Nephron (organoid): Measurements from ENCODE around the gene CFAP46.

Source experiments
- H3K27ac Mint-ChIP-seq, 3 experiments: 2 replicates each; pipeline ENCODE4 v1.8.0; 2020; ENCODE audit warnings: mixed read lengths in 3 of 3, mild to moderate bottlenecking in 2 of 3, moderate library complexity in 1 of 3
- H3K27me3 Mint-ChIP-seq: 2 replicates; pipeline ENCODE4 v1.8.0; 2021; ENCODE audit warnings: low read depth, mild to moderate bottlenecking, moderate library complexity, mixed read lengths
- H3K36me3 Mint-ChIP-seq: 2 replicates; pipeline ENCODE4 v1.8.0; 2020; ENCODE audit warnings: low read depth, mixed read lengths
- H3K4me1 Mint-ChIP-seq: 2 replicates; pipeline ENCODE4 v1.8.0; 2020; ENCODE audit warnings: mixed read lengths
- H3K4me3 Mint-ChIP-seq, 3 experiments: 2 replicates each; pipeline ENCODE4 v1.8.0; 2020; ENCODE audit warnings: mild to moderate bottlenecking in 3 of 3, mixed read lengths in 3 of 3, moderate library complexity in 2 of 3
- H3K9me3 Mint-ChIP-seq: 2 replicates; pipeline ENCODE4 v1.8.0; 2020; ENCODE audit warnings: mixed read lengths
- CTCF ChIP-seq, 3 experiments: fragments of 200-600 bp; sonication (generic); IDR thresholded peaks; one replicate each; pipeline ENCODE4 v1.5.0; 2021; ENCODE audit warnings: antibody characterized with exemption in 3 of 3; ENCODE audit not compliant: unreplicated experiment in 3 of 3

CFAP46 gene

DNA sequence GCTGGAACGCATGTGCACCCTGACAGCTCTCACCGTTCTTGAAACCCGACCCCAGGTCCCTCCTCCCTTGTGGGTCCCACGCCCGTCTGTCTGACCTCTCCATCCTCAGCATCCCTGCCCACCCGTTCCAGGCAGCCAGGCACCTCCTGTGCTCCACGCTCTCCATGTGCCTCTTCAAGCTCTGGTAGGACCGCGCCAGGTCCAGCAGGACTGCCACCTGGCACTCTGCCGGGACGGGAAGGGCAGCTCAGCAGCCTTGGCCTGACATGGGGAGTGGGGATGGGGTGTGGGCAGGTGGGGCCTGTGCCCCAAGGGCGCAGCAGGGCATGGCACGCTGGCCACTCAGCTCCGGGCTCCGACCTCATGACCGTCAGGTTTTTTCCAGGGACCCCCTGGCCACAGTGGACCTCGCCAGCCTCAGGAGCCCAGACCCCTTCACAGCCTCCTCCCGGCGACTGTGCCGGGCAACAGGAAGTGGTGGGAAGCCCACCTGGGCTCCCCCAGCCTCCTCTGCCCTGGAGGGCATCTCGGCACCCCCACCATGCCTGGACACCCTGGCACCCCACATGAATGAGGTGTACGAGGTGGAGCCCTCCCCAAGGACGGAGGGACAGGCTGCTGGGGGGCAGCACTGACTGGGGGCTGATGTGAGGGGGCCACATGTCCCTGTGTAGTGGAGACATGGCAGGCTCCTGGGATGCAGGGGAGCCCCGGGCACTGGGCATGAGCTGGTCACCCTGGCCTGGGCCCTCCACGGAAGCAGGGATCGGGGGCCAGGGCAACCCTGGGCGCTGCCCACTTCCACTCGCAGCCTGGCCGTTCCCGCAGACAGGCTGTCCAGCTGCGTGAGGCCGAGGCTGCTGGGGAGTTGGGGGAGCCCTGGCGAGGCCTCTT lies 131.3 kb downstream of the CFAP46 start:
- TF ChIP-seq CTCF (IDR thresholded peaks at IDR 0.05; ENCODE audit: unreplicated experiment in 3 of 3): no peak

GRCh38 chr10:132810141-132810806 lies 132.1 kb downstream of the CFAP46 start:
- Mint-ChIP-seq H3K36me3 (no peaks in the 10 kb centered on the region), H3K27ac (no peak overlapping the region), H3K4me3 (no peak overlapping the region), H3K4me1 (peaks cover 7% of the 10 kb centered on the region), H3K27me3 (peaks cover 11% of the 10 kb centered on the region), H3K9me3 (no peaks in the 10 kb centered on the region)
- TF ChIP-seq CTCF (IDR thresholded peaks at IDR 0.05; ENCODE audit: unreplicated experiment in 3 of 3): no peak

More for the DNA sequence above, 131.3 kb downstream of the CFAP46 start:
- no peak overlapping the region for H3K27ac Mint-ChIP-seq
- H3K4me3 Mint-ChIP-seq: no peak overlapping the region
- no peaks in the 10 kb centered on the region for H3K36me3 Mint-ChIP-seq
- H3K4me1 Mint-ChIP-seq: peaks cover 4% of the 10 kb centered on the region
- H3K9me3 Mint-ChIP-seq: no peaks in the 10 kb centered on the region
- H3K27me3 Mint-ChIP-seq: peaks cover 14% of the 10 kb centered on the region

- H3K27ac Mint-ChIP-seq: no peak overlapping the region
- no peaks in the 10 kb centered on the region for H3K36me3 Mint-ChIP-seq
- no peak for TF ChIP-seq CTCF (IDR thresholded peaks at IDR 0.05; ENCODE audit: unreplicated experiment in 3 of 3)
- H3K9me3 Mint-ChIP-seq: no peaks in the 10 kb centered on the region
- H3K27me3 Mint-ChIP-seq: peaks cover 13% of the 10 kb centered on the region
- H3K4me3 Mint-ChIP-seq: no peak overlapping the region
- H3K4me1 Mint-ChIP-seq: peaks cover 7% of the 10 kb centered on the region
Observed at GRCh38 chr10:132809232-132810140, 132.9 kb downstream of the CFAP46 start.

DNA sequence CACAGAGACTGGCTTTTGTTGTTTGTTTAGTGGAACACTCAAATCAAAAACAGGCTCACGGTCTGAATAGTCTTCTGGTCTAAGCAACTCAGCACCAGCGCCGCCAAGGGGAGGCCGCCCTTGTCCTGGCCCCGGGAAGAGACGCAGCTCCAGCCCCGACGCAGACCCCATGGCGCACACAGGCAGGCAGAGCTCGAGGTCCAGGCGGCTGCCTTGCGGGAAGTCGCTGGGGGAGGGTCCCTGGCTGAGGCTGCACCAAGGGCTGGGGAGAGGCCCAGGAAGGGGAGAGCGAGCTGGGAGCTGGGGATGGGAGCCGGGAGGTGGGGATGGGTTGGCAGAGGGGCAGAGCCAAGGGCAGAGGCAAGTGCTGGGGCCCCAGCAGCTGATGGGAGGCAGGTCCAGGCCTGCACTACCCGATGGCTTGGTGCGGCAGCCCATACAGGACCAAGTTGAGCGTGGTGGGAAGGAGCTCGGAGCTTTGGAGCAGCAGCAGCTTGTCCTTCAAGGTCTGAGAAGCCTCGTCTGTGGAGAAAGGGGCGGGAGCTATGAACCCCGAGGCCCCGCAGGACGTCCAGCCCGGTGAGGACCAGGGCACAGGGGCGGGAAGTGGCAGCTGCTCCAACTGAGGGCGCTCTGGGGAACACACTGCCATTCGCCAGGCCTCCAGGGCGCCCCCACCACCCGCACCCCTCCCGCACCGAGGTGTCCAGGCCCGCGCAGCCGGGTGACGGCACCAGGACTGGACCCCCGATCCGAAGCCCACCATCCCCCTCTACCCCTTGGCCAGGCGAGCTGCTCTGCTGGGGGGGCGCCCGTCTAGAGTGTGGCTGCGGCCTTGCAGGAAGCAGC lies 133.8 kb downstream of the CFAP46 start:
- no peaks in the 10 kb centered on the region for H3K36me3 Mint-ChIP-seq
- TF ChIP-seq CTCF (IDR thresholded peaks at IDR 0.05; ENCODE audit: unreplicated experiment in 3 of 3): no peak
- H3K9me3 Mint-ChIP-seq: no peaks in the 10 kb centered on the region
- no peak overlapping the region for H3K4me3 Mint-ChIP-seq
- peaks cover 18% of the 10 kb centered on the region for H3K27me3 Mint-ChIP-seq
- peaks cover 7% of the 10 kb centered on the region for H3K4me1 Mint-ChIP-seq
- H3K27ac Mint-ChIP-seq: no peak overlapping the region

GRCh38 chr10:132807621-132808049 lies 134.7 kb downstream of the CFAP46 start:
- no peak overlapping the region for H3K4me3 Mint-ChIP-seq
- H3K9me3 Mint-ChIP-seq: no peaks in the 10 kb centered on the region
- peaks cover 7% of the 10 kb centered on the region for H3K4me1 Mint-ChIP-seq
- H3K27me3 Mint-ChIP-seq: peaks cover 21% of the 10 kb centered on the region
- no peak overlapping the region for H3K27ac Mint-ChIP-seq
- TF ChIP-seq CTCF (IDR thresholded peaks at IDR 0.05; ENCODE audit: unreplicated experiment in 3 of 3): no peak
- H3K36me3 Mint-ChIP-seq: no peaks in the 10 kb centered on the region
